CD4-positive, alpha-beta T cell treated with Interleukin-4 for 4 hours (primary cell): ENCODE measurements around the gene RGS11.

Source experiments
- DNase-seq: peaks from one replicate; pipeline ENCODE4 v3.0.0-alpha.2; 2020

RGS11 gene

DNA sequence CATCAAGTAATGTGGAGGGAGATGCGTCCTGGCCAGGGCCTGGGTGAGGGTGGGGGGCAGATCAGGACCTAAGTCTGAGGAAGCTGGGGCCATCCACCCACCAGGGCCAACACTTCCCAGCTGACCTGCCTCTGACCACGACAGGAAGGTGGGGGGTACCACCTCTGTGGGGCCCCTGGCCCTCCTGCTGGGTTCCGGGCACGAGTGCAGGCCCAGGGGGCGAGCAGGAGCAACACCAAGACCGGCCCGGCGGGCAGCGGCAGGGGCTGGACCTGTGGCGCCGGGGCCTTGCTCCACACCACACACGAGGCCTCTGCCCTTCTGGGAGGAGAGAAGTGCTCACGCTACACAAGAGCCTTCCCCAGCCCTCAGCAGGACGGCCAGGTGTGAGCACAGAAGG, 20.5 kb upstream of the RGS11 start:
- DNase-seq: no peak

DNA sequence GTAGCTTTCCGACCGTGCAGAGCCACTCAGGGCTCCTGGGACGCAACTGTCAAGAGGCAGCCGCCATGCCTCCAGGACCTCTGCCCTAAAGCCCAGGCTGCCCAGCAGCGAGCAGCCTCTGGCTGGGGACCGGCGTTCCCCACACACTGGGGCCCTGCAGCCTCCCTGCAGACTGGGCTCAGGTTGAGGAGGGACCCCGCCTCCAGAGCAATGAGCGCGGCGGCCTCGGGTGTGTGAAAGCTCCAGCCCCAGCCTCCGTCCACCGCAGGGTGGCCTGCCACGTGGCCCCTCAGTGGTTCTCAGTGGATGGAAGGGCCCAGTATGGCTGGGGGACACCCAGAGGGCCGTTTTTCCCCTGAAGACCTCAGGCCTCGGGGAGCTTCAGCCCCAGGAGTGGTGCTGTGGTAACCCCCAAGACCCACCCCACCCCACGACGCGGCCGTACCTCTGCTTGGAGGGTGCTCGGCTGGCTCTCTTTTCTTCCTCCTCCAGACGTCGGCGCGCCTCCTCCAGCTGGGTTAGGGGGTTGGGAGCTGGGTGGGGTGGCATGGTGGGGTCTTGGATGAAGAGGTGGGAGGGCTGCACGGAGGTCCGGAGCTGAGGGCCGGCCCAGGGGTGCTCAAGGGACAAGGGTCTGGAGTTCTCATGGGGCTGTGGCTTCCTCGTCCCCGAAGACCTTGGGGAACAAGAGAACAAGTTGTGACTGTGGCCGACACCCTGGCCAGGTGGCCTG, 17.5 kb upstream of the RGS11 start:
- DNase-seq: no peak

DNA sequence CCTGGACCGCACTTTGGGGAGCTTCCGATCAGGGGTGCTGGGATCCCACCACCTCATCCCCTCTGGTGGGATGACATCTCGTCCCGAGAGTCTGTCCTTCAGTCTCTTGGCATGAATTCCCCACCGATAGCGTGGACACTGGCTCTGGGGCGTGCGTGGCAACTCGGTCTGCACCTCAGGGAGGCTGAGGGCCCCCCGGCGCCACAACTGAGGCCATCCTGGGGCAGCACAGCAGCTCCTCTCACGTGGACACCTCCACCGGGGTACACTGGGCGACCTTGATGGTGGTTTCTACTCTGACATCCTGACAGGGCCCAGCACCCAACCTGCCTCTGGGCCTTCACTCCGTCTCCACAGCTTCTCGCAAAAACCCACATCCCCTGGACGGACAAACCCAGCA, 15.8 kb upstream of the RGS11 start:
- no peak for DNase-seq

DNA sequence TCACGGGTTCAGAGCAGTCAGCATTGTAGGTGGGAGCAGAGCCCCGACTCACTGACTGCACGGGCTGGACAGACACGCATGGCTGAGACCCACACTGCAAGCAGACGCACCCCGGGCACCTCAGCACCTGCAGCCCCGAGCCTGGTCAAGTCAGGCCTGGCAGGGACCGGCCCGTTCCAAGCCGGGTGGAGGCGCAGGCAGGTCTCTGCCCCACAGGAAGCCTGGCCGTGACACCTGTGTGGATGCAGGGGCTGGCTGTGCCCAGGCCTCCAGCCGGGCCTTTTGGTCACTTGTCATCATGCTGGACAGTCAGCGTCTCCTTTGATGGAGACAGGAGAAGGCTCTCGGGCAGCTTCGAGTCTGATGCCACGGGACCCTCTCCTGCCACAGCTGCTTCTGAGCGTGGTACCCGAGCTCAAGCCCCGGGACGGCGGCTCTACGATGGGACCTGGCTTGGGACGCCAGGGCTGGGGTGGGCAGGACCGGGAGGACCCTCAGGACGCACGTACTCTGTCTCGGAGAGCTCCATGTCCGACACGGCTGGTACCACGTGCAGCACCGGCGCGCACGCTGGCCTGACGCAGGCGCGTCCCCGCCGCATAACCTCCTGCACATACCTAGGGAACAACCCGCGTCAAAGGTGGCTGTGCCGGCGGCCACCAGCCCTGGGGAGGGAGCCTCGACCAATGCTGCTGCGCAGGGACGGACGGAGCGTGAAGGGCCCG, 15.1 kb upstream of the RGS11 start:
- DNase-seq: no peak

DNA sequence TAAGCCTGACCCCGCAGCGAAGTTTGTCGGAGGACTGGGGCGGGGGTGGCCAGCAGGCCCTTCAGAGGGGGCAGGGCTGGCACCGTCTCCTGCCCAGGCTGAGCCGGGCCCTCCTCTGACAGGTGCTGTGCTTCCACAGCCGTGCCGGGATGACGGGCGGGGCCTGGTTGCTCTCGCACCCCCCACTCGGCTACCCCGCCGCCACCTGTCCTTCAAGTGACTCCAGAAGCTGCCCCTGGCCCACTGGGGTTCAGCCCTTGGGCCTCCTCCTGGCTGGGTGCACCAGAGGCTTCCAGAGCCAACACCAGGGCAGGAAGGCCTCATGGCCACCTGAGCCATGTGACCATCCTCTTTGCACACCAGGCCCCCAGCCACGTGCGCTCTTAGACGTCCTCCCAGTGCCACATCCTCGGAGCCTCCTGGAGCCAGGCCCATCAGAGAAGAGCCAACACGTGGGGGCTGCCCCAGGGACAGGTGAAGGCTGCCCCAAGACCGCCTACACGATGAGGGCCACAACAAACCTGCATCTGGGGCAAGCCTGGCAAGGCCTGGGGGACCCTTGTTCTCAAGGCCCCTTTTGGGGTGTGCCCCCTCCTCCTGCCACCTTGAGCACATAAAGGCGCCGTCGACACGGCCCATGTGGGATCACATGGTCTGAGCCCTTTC, 14.4 kb upstream of the RGS11 start:
- no peak for DNase-seq

DNA sequence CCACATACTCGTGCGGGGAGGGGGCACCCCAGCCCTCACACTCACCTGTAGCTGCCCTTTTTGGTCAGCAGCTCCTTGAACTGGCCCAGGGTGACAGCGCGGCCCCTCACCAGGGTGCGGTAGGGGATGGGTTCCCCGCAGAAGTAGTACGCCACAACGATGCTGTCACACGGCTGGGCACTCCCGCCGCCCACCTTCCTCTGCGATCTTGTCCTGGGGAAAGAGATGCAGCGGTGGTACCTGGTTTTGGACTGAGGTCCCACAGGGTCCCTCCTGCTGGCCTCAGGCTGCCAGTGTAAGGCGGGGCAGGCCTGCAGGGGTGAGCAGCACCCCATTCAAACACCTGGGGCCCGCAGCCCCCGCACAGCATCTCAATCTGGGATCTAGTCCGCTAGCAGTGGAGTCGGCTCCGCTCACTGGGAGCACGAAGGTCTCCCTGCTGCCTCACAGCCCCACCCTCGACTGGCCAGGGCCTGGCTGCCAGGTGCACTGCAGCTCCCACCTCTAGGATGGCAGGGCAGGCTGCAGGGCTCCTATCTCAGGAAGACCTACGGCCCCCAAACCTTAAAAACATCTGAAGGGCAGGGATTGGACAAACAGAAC, 13.8 kb upstream of the RGS11 start:
- no peak for DNase-seq

DNA sequence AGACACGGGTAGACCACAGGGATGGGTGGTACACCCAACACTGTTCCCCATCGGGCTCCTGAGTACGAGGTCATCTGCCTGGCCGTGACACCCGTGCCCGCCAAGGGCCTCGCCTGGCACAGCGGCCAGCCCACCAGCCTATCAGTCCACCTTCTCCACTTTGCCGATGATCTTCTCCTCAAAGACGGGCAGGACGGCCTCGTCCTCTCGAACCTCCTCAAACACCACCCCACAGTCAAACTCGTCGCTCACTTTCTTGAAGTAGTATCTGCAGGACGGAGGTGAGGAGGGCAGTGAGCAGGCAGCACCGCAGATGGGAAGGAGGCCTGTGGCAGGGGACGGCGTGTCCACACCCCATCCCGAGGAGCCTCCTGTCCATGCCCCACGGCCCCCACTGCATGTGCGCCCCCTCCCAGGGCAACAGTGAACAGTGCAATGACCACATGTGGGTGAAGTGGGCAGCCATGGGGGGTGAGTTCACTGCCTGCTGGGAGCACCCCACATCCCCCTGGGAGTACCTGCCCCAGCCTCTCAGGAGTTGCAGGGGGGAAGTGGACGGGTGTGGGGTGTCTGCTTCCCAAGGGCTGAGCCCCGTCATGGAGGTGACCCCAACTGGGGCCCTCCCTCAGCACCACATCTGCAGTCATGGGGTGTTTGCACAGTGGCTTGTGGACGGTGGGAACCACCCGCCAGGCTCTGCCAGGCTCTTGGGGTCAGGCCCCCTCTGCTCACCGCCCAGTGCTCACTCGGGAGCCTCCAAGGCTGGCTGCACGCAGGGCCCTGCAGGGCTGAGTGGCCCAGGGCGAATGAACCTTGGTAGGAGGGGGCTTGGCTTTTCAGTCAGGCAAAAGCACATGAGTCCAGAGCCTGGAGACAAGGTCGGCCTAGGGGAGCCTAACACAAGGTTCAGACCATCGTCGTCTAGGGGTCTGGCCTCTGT, 12.5 kb upstream of the RGS11 start:
- DNase-seq: no peak

DNA sequence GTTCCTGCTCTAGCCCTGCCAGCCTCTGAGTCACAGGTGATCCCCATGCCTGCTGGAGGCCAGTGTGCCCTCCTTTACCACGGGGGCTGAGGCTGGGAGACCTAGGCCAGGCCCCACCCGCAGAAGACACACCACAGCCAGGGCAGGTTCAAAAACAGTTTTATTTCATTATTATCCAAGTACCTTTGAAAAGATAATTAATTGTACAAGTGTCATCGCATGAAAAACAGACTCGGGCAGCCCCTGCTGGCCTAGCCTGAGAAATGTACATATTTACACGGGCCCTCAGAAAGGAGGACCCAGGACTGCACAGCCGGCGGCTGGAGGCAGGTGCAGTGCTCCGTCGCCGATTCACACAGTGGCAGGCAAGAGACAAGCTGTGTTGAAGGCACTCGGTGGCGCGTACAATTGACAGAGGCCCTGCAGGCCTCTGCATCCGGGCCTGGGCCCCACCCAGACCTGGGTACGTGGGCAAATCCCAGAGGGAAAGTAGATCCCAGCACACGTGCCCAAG, 11.6 kb upstream of the RGS11 start:
- DNase-seq: no peak

DNA sequence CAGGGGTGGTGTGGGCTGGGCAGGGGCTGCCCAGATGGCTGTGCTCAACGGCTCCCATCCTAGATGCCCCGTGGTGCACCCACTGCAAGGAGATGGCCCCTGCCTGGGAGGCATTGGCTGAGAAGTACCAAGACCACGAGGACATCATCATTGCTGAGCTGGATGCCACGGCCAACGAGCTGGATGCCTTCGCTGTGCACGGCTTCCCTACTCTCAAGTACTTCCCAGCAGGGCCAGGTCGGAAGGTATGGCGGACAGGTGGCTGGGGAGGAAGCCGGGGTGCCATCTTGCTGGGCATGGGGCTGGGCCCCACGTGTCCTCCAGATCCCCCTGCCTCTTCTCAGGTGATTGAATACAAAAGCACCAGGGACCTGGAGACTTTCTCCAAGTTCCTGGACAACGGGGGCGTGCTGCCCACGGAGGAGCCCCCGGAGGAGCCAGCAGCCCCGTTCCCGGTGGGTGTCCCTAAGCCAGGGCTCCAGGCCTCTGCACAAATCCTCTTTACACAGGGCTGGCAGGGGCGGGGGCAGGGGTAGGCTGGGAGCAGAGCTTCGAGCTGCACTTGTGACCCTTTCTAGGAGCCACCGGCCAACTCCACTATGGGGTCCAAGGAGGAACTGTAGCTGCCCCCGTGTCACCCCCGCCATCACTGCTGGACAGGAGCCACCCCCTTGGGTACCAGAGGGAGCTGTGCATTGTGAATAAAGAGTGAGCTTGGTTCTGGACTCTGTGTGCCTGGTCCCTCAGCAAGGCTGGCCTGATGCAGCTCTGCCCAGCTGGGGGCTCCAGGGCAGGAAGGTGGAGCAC, 10.9 kb upstream of the RGS11 start:
- no peak for DNase-seq

DNA sequence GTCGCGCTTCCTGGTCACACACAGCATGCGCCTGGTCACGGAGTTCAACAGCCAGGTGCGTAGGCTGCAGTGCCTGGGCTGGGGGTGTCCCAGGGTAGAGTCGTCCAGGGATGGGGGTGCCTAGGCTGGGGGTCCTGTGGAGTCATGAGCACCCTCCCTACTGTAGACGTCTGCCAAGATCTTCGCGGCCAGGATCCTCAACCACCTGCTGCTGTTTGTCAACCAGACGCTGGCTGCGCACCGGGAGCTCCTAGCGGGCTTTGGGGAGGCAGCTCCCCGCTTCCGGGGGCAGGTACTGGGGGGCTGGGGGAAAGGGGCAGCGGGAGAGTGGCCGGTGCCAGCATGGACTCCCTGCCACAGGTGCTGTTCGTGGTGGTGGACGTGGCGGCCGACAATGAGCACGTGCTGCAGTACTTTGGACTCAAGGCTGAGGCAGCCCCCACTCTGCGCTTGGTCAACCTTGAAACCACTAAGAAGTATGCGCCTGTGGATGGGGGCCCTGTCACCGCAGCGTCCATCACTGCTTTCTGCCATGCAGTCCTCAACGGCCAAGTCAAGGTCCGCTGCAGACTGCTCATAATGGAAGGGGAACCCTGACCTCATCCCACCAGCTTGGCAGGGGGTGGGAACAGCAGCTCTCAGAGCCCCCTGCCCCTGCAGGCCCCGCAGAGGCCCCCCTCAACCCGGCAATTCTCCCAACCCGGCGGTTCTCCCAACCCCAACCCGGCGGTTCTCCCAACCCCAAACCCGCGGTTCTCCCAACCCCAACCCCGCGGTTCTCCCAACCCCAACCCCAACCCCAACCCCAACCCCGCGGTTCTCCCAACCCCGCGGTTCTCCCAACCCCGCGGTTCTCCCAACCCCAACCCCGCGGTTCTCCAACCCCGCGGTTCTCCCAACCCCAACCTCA, 9.7 kb upstream of the RGS11 start:
- no peak for DNase-seq

DNA sequence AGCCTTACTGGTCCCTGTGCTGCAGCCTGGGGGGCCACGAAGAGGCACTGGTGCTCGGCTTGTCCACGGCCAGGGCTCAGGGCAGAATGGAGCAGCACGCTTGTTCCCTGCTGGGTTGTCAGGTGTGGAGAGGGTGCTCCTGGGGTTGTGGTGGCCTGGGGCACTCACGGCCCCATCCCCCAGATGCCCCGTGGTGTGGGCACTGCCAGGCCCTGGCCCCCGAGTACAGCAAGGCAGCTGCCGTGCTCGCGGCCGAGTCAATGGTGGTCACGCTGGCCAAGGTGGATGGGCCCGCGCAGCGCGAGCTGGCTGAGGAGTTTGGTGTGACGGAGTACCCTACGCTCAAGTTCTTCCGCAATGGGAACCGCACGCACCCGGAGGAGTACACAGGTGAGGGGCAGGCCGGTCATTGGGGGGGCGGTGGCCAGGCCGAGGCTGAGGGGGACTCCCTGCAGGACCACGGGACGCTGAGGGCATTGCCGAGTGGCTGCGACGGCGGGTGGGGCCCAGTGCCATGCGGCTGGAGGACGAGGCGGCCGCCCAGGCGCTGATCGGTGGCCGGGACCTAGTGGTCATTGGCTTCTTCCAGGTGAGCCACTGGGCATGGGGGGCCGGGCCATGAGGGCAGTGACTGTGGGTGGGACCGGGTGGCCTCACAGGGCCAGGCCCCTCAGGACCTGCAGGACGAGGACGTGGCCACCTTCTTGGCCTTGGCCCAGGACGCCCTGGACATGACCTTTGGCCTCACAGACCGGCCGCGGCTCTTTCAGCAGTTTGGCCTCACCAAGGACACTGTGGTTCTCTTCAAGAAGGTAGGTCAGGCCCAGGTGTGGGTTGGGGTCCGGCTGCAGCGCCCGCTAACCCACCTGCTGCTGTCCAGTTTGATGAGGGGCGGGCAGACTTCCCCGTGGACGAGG, 8.7 kb upstream of the RGS11 start:
- no peak for DNase-seq

DNA sequence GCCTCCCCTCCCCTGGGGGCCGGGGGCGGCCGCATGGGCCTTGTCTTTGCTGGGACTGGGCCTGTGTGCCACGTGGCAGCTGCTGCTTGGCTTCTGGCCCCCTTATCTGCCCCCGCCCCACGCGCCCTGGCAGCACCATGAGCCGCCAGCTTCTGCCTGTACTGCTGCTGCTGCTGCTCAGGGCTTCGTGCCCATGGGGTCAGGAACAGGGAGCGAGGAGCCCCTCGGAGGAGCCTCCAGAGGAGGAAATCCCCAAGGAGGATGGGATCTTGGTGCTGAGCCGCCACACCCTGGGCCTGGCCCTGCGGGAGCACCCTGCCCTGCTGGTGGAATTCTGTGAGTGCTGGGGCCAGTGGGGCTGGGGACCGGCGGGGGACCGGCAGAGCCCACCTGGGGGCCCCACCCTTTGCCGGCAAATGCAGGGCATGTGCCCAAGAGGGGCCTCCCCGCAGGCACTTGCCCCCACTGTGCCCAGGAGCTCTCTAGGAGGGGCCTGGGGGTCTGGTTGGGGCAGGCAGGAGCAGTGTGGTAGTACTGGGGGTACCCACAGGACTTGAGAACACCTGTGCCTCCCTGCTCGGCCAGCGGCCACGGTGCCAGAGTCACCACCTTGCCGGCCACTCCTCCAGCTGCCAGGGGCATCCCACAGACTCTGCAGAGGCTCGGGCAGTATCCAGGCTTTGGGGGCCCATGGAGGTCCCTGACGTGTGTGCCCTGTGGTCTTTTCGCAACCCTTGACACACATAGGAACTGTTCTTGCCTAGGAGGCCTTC, 7.5 kb upstream of the RGS11 start, which contains the start of gene PDIA2:
TSS of gene PDIA2 (plus strand) at position 132 of the 773 bp plus-strand sequence. CDS start at position 138, 6 bp downstream.
- DNase-seq: no peak

DNA sequence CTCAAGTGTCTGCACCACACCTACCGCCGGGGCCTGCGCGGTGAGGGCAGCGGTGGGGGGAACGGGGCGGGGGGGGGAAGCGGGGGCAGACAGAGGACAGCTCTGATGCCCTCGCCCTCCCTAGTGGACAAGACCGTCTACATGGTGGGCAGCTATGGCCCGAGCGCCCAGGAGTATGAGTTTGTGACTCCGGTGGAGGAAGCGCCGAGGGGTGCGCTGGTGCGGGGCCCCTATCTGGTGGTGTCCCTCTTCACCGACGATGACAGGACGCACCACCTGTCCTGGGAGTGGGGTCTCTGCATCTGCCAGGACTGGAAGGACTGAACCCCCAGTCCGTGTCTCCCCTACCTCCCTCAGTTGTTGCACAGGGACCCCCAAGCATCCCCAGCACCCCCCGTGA, 6.7 kb upstream of the RGS11 start:
- DNase-seq: no peak

DNA sequence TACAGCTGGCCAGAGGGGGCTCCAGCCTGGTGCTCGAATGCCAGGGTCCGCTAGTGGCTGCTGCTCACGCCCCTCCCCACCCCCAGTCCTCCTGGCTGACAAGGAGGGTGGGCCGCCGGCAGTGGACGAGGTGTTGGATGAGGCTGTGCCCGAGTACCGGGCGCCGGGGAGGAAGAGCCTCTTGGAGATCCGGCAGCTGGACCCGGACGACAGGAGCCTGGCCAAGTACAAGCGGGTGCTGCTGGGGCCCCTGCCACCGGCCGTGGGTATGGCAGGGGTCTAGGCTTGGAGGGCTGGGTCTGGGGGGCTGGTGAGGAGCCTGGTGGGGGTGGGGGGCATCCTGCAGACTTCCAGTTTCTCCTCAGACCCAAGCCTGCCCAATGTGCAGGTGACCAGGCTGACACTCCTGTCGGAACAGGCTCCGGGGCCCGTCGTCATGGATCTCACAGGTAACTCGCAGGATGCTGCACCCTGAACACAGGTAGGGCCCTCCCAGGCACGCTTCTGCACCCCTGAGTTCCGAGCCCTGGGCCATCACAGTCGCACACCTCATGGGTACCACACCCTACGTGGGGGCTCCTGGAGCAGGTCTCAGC, 6.0 kb upstream of the RGS11 start:
- DNase-seq: no peak

DNA sequence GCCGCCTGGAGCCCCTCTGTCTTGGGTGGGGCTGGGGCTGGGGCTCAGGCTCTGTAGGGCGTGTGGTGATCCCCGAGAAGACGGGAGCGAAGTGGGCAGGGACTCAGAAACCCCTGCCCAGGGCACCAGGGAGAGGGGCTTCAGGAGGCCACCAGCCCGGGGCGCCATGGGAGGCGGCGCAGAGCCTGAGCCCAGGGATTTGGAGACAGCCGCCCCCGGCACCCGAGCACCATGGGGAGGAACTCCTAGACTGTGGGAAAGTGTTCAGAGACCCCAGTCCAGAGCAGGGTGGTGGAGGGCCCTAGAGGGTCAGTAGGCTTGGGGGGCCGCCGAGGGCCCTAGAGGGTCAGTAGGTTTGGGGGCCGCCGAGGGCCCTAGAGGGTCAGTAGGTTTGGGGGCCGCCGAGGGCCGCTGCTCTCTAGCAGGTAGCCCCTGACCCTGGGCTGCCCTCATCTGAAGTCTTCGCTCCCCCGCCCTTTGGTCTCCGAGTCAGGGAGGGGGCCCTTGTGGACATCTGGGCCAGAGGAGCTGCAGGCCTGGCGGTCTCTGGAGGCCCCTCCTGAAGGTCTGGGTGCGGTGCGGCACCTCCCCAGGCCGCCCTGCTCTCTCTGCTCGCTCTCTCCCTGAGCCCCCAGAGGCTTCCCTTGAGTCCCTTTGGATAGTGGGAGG, 5.4 kb upstream of the RGS11 start:
- no peak for DNase-seq

DNA sequence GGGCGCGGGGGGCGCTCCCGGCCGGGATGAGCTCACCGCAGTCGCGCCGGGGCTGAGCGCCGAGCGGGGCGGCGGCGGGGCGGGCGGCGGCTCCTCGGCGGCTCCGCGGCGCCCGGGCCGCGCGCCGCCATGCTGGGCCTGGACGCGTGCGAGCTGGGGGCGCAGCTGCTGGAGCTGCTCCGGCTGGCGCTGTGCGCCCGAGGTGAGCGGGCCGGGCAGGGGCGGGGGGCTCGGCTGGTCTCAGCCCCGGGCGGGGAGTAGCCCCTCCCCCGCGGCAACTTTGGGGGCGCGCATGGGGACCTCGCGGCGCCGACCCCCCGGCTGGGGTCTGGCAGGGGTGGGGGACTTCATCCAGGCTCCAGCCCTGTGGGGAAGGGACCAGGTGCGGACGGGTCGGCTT, 4.8 kb upstream of the RGS11 start, which contains the start of gene ARHGDIG:
TSS of gene ARHGDIG (plus strand) at position 40 of the 400 bp plus-strand sequence. CDS start at position 130, 90 bp downstream.
- DNase-seq: no peak

DNA sequence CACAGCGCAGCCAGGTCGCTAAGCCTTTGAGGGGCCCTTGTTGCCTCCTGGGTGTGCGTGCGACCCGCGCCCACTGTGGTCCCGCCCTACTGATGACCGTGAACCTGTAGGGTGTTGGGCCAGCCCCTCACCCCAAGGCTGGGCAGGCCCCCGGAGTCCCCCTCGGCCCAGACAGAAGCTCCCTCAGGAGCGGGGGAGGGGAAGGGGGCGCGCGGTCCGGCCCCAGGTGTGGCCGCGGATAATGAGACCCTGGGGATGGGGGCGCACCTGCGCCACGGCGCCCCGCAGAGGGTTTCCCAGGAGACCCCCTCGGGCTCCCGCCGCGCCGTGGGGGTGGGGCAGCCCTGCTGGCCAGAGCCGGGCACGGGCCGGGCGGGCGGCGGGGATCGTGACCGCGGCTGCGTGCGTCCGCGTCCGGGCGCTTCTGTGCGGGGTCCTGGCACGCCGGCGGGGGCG, 4.3 kb upstream of the RGS11 start:
- DNase-seq: no peak
